K562 (cell line): ENCODE results near the gene FXYD1. TPM values are rescaled to one million over a fixed set of nuclear protein-coding genes. Genes with fewer than 3 reads are reported as not detected.

Experiments used
- CBX1 ChIP-seq: sonication (generic); IDR thresholded peaks from 2 replicates; pipeline ENCODE4 v1.6.1; 2016; ENCODE audit warnings: antibody characterized with exemption, low read depth, mild to moderate bottlenecking
- CBX8 ChIP-seq: fragments of 200-600 bp; sonication (generic); IDR thresholded peaks from 2 replicates; pipeline ENCODE4 v1.6.1; 2012; ENCODE audit warnings: borderline replicate concordance, mixed run types, low read depth, mild to moderate bottlenecking, moderate library complexity, mixed read lengths, low read length, control low read depth, inconsistent platforms; ENCODE audit not compliant: poor library complexity, severe bottlenecking; ENCODE audit errors: extremely low read depth
- EHMT2 ChIP-seq: fragments of 450-650 bp; IDR thresholded peaks from 2 replicates; pipeline ENCODE4 v1.6.1; 2018; ENCODE audit warnings: antibody characterized with exemption
- ELF1 ChIP-seq: fragments of 200-800 bp; sonication (Bioruptor generic); IDR thresholded peaks from 2 replicates; pipeline ENCODE4 v1.6.1; 2016; ENCODE audit warnings: missing genetic modification characterization, missing compliant biosample characterization
- ETV5 ChIP-seq: sonication (generic); formaldehyde crosslinking; IDR thresholded peaks from 2 replicates; pipeline ENCODE4 v1.4.0; 2020; ENCODE audit warnings: low read depth, mild to moderate bottlenecking, missing genetic modification reagents
- EWSR1 ChIP-seq: fragments of 450-650 bp; IDR thresholded peaks from 2 replicates; pipeline ENCODE4 v1.6.1; 2018; ENCODE audit warnings: borderline replicate concordance, mild to moderate bottlenecking, low read depth, moderate library complexity; ENCODE audit not compliant: partially characterized antibody
- FIP1L1 ChIP-seq: fragments of 200-400 bp; formaldehyde crosslinking; IDR thresholded peaks from 2 replicates; pipeline ENCODE4 v1.6.1; 2018; ENCODE audit warnings: mild to moderate bottlenecking, low read depth, low read length; ENCODE audit not compliant: poor library complexity, severe bottlenecking
- FUS ChIP-seq: fragments of 200-400 bp; formaldehyde crosslinking; optimal IDR thresholded peaks from 2 replicates; pipeline ENCODE3; 2017; ENCODE audit warnings: low read depth, low read length
- KLF1 ChIP-seq: fragments of 450-650 bp; IDR thresholded peaks from 2 replicates; pipeline ENCODE4 v1.6.1; 2016; ENCODE audit warnings: missing genetic modification characterization, missing compliant biosample characterization
- POLR2B ChIP-seq: fragments of 450-650 bp; IDR thresholded peaks from 2 replicates; pipeline ENCODE4 v1.6.1; 2018; ENCODE audit warnings: low read depth; ENCODE audit not compliant: partially characterized antibody
- RBM15 ChIP-seq: fragments of 200-400 bp; formaldehyde crosslinking; IDR thresholded peaks from 2 replicates; pipeline ENCODE4 v1.6.1; 2018; ENCODE audit warnings: mild to moderate bottlenecking, low read length, moderate library complexity; ENCODE audit not compliant: insufficient read depth
- SIN3A ChIP-seq, 2 experiments: fragments of 150-350 bp in 1 of 2; IDR thresholded peaks; 2 replicates each; pipeline ENCODE4 v1.6.1; 2011 to 2016; ENCODE audit warnings: borderline replicate concordance in 2 of 2, low read depth in 2 of 2, low read length in 2 of 2, mild to moderate bottlenecking in 2 of 2, moderate library complexity in 2 of 2; ENCODE audit not compliant: control insufficient read depth in 1 of 2
- STAG1 ChIP-seq: sonication (generic); formaldehyde crosslinking; IDR thresholded peaks from 2 replicates; pipeline ENCODE4 v1.5.0; 2020; ENCODE audit warnings: missing genetic modification reagents, borderline replicate concordance
- STAT6 ChIP-seq: sonication (generic); formaldehyde crosslinking; IDR thresholded peaks from 2 replicates; pipeline ENCODE4 v1.8.1; 2023; ENCODE audit warnings: mild to moderate bottlenecking, missing genetic modification reagents
- U2AF1 ChIP-seq: fragments of 200-400 bp; formaldehyde crosslinking; optimal IDR thresholded peaks from 2 replicates; pipeline ENCODE3; 2017; ENCODE audit warnings: mild to moderate bottlenecking, low read depth, low read length, moderate library complexity
- ZNF165 ChIP-seq: fragments of 250-450 bp; sonication (Bioruptor Pico); IDR thresholded peaks from 2 replicates; pipeline ENCODE4 v1.4.0; 2020; ENCODE audit warnings: borderline replicate concordance
- ZNF316 ChIP-seq: fragments of 450-650 bp; IDR thresholded peaks from 2 replicates; pipeline ENCODE4 v1.6.1; 2016
- ZNF695 ChIP-seq: fragments of 450-650 bp; formaldehyde crosslinking; IDR thresholded peaks from 2 replicates; pipeline ENCODE4 v1.4.0; 2020; ENCODE audit warnings: mild to moderate bottlenecking, moderate library complexity
- ZNF76 ChIP-seq: fragments of 250-450 bp; sonication (Bioruptor Pico); IDR thresholded peaks from 2 replicates; pipeline ENCODE4 v1.4.0; 2020; ENCODE audit warnings: mild to moderate bottlenecking, moderate library complexity, borderline replicate concordance
- polyA plus RNA-seq, 8 experiments: library from polyadenylated mRNA; depleted of rRNA in 4 of 8; stranded (reverse) in 5 of 8; unstranded in 3 of 8; fragments of >200 nt; fragmentation: Nextera tagmentation in 2 of 8; fragmentation: Illumina TruSeq in 1 of 8; extraction: Ambion mirVana in 2 of 8; extraction: Trizol in 1 of 8; gene quantifications; 2 replicates each; pipeline versions ENCODE4 v1.2.1 to v1.2.3, GENCODE V29; 2011 to 2014; ENCODE audit warnings: inconsistent platforms in 1 of 8, missing spikeins in 1 of 8
- total RNA-seq, 7 experiments: library from RNA; depleted of rRNA in 6 of 7; stranded (reverse); fragments of >200 nt in 6 of 7; fragmentation: Illumina TruSeq in 2 of 7; extraction: Trizol in 2 of 7; gene quantifications; 2 replicates each; pipeline versions ENCODE4 v1.2.1 to v1.2.3, GENCODE V29; 2011 to 2021; ENCODE audit warnings: low replicate concordance in 1 of 7
- TF ChIP-seq, protein P1 (sequence below): fragments of 450-650 bp; IDR thresholded peaks from 2 replicates; pipeline ENCODE4 v1.6.1; 2016
- TF ChIP-seq, protein P2 (sequence below): sonication (generic); formaldehyde crosslinking; IDR thresholded peaks from 2 replicates; pipeline ENCODE4 v1.8.0; 2022; ENCODE audit warnings: missing genetic modification reagents, mild to moderate bottlenecking, borderline replicate concordance

Gene FXYD1
- total and polyA plus RNA-seq, 9 of the 15 experiments (the other 6 are each of a cell fraction or from before 2014, with no cell fraction given), result 0.40 to 3.2 (median 1.8) TPM; not detected in 3

- TF ChIP-seq STAT6 (CRISPR knock-in tag), result no peak
- TF ChIP-seq FUS, result no peak
- TF ChIP-seq, protein P1, sequence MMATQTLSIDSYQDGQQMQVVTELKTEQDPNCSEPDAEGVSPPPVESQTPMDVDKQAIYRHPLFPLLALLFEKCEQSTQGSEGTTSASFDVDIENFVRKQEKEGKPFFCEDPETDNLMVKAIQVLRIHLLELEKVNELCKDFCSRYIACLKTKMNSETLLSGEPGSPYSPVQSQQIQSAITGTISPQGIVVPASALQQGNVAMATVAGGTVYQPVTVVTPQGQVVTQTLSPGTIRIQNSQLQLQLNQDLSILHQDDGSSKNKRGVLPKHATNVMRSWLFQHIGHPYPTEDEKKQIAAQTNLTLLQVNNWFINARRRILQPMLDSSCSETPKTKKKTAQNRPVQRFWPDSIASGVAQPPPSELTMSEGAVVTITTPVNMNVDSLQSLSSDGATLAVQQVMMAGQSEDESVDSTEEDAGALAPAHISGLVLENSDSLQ, result peak; percentile 51
- no peak for TF ChIP-seq U2AF1
- peak; percentile 94 for TF ChIP-seq ZNF76 (CRISPR knock-in tag)
- TF ChIP-seq KLF1 (tag), result no peak
- no peak for TF ChIP-seq RBM15
- TF ChIP-seq EHMT2, result no peak
- no peak for TF ChIP-seq POLR2B
- no peak for TF ChIP-seq STAG1 (CRISPR knock-in tag)
- TF ChIP-seq ZNF165, result peak; percentile 71; the same call in 1 of the 2 replicates
- TF ChIP-seq, protein P2, sequence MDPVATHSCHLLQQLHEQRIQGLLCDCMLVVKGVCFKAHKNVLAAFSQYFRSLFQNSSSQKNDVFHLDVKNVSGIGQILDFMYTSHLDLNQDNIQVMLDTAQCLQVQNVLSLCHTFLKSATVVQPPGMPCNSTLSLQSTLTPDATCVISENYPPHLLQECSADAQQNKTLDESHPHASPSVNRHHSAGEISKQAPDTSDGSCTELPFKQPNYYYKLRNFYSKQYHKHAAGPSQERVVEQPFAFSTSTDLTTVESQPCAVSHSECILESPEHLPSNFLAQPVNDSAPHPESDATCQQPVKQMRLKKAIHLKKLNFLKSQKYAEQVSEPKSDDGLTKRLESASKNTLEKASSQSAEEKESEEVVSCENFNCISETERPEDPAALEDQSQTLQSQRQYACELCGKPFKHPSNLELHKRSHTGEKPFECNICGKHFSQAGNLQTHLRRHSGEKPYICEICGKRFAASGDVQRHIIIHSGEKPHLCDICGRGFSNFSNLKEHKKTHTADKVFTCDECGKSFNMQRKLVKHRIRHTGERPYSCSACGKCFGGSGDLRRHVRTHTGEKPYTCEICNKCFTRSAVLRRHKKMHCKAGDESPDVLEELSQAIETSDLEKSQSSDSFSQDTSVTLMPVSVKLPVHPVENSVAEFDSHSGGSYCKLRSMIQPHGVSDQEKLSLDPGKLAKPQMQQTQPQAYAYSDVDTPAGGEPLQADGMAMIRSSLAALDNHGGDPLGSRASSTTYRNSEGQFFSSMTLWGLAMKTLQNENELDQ (CRISPR knock-in tag), result no peak
- no peak for TF ChIP-seq CBX1
- no peak for TF ChIP-seq CBX8
- TF ChIP-seq ETV5, result no peak
- no peak for TF ChIP-seq SIN3A (IDR thresholded peaks at IDR 0.05; ENCODE audit: borderline replicate concordance in 2 of 2, control insufficient read depth in 1 of 2, low read depth in 2 of 2, low read length in 2 of 2)
- TF ChIP-seq FIP1L1, result no peak
- TF ChIP-seq ZNF695 (CRISPR knock-in tag), result 0 out of 2 replicates have a peak, but pooled peaks have one; percentile 28
- TF ChIP-seq ZNF316, result no peak
- no peak for TF ChIP-seq ELF1 (tag)
- TF ChIP-seq EWSR1, result no peak
Observed at GRCh38 chr19:35165200-35166058, 26.8 kb downstream of the FXYD1 start (continued).
